Measurements from ENCODE around the gene ALOX12.
"Not testable (repeated sequence)": the region's sequence is repeated elsewhere in the genome, so short reads cannot be mapped to it uniquely, and the experiment has no call there.

ALOX12 gene

GRCh38 chr17:6995500-6996255, at the start of gene ALOX12:
ALOX12 (plus strand) TSS chr17:6996049; CDS start chr17:6996118, 69 bp downstream.
- DNase-seq: no peak

- no peak for DNase-seq
Observed at GRCh38 chr17:6947745-6948144, 48.1 kb upstream of the ALOX12 start.

DNA sequence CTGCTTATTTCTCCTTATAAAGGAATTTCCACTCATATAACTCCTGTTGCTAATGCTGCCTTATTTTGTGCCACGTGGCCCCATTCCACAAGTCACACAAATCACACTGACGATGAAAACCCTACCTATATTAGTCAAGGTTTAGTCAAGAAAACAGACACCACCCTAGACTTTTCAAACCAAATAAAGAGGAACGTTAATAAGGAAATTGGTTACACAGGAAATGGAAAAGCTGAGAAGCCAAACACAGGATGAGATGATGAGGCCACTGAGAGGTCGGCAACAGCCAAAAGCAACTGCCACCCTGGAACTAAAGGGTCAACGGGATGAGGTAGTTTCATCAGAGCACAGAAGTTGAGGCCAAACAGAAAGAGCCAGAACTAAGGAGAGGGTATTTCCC, 47.3 kb upstream of the ALOX12 start:
- peak; percentile 14 for DNase-seq

DNA sequence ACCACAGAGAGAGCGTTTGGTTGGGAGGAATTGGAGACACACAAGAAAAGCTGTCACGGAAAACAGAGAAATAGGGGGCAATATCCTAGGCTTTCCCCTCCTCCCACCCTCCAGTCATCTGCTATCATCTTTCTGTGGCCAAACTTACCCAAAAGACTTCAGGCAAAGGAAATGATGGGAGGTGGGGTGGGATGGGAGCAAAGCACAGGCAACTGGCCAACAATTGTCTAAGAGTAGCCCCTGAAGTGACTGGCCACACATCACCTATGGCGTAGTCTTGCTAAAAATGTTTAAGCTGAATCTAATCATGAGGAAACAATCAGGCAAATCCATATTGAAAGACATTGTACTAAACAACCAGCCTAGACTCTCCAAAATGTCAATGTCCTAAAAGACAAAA, 46.9 kb upstream of the ALOX12 start:
- DNase-seq: no peak

DNA sequence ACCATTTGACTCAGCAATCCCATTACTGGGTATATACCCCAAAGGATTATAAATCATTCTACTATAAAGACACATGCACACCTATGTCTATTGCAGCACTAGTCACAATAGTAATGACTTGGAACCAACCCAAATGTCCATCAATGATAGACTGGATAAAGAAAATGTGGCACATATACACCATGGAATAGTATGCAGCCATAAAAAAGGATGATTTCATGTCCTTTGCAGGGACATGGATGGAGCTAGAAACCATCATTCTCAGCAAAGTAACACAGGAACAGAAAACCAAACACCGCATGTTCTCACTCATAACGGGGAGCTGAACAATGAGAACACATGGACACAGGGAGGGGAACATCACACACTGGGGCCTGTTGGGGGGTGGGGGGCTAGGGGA, 44.9 kb upstream of the ALOX12 start:
- not testable (repeated sequence) for DNase-seq

GRCh38 chr17:6953689-6954088, 42.2 kb upstream of the ALOX12 start:
- DNase-seq: no peak

DNA sequence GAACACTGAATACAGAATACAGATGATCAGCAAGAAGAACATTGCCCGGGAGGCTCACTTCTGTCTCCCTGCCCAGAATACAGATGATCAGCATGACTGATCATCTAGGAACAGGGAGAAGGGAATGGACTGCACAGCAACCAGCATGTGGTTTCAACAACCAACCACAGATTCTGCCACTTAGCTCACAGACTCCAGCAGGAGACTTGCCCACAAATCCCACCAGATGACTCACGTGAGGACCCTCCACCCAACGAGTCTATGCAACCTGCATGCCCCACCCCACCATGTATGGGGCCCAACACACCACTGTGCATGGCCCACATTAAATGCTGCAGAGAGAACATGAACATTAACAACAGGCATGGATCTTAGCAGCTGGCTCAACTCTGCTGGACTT, 36.1 kb upstream of the ALOX12 start:
- no peak for DNase-seq

DNA sequence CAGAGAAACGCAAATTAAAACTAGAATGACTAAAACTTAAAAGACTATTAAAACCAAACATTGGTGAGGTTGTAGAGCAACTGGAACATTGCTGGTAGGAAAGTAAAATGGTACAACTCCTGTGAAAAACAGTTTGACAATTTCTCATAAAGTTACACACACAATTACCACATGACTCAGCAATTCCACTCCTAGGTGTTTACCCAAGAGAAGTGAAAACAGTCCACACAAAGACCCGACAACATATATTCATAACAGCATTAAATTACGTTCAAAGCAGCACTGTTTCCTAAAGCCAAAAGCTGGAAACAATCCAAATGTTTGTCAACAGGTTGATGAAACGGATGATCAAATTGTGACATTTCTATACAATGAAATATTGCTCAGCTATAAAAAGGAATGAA, 26.5 kb upstream of the ALOX12 start:
- peak; percentile 39 for DNase-seq

- no peak for DNase-seq
Observed at GRCh38 chr17:6970992-6971391, 24.9 kb upstream of the ALOX12 start.

GRCh38 chr17:6979440-6979839, 16.4 kb upstream of the ALOX12 start:
- not testable (repeated sequence) for DNase-seq

DNA sequence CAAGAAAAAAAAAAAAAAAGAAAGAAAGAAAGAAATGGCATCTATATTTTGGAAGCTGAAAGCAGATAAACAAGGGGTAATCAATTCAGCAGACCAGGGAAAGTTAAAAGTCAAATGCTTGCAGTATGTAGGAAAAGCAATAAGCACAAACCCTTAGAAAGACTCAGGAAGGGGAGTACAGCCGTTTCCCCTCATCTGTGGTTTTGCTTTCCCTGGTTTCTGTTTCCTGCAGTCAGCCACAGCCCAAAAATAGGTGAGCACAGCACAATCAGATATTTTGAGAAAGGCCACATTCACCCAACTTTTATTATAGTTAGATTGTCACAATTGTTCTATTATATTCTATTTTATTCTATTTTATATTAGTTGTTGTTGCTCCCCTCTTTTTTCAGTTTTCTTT, 14.4 kb upstream of the ALOX12 start:
- no peak for DNase-seq

GRCh38 chr17:6985266-6985665, 10.6 kb upstream of the ALOX12 start:
- DNase-seq: no peak

GRCh38 chr17:6986676-6987075, 9.2 kb upstream of the ALOX12 start:
- no peak for DNase-seq

DNA sequence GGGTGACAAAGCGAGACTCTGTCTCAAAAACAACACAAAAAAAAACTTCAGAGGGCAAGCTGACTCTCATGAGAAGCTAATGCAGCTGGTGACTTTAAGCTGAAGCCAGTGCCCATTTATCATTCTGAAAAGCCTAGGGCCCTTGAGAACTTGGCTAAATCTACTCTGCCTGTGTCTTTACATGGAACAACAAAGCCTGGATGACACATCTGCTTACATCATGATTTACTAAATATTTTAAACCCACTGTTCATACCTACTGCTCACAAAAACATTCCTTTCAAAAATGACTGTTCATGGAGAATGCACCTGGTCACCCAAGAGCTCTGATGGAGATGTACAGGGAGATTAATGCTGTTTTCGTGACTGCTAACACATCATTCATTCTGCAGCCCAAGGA, 6.1 kb upstream of the ALOX12 start:
- DNase-seq: no peak

GRCh38 chr17:6993613-6994056, 2.2 kb upstream of the ALOX12 start:
- DNase-seq: not testable (repeated sequence)

- no peak for DNase-seq
Observed at GRCh38 chr17:6994118-6994598, 1.7 kb upstream of the ALOX12 start.

- no peak for DNase-seq
Observed at GRCh38 chr17:6994666-6995256, 1.1 kb upstream of the ALOX12 start.

DNA sequence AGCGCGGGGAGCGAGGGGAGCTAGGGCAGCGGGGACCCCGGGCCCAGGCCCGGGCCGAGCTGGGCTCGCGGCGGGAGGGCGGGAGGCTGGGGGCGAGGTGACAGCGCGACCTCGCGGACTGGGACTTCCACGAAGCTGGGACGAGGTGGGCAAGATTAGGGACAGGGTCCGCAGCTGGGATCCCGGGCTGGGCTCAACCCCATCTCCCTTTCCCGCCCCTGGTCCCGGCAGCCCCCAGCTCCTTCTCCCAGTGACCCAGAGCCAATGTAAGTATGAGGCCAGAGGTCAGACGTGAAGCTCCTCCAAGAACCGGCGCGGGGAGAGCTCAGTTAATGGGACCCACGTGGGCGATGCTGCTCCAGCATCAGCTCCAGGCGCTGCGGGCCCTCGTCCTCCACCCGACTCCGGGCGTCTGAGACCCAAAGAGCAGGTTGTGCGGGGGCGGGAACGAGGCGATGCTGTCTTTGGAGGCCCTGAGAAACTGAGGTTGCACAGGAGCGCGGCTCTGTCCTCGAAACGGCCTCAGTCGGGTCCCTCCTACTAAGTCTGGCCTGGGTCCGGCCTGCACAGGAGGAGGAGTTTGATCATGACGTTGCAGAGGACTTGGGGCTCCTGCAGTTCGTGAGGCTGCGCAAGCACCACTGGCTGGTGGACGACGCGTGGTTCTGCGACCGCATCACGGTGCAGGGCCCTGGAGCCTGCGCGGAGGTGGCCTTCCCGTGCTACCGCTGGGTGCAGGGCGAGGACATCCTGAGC, 585 bp downstream of the ALOX12 start:
- DNase-seq: no peak

DNA sequence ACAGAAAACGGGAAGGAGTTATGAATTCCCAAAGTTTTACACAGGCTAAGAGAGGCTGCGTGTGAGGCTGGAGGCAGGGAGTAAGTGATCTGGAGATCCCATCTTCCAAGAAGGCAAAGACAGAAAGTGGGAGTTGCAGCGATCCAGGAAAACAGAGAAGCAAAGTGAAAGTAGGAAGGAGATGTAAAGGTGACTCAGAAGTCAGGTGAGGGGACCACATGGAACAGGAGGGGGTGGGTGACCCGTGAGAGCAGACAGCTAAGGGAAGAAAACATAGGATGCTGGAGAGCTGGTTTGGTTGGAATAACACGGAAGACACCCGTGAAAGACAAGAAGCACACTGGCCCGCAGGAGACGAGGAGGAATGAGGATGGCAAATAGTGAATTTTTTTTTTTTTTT, 1.3 kb downstream of the ALOX12 start:
- DNase-seq: no peak

DNA sequence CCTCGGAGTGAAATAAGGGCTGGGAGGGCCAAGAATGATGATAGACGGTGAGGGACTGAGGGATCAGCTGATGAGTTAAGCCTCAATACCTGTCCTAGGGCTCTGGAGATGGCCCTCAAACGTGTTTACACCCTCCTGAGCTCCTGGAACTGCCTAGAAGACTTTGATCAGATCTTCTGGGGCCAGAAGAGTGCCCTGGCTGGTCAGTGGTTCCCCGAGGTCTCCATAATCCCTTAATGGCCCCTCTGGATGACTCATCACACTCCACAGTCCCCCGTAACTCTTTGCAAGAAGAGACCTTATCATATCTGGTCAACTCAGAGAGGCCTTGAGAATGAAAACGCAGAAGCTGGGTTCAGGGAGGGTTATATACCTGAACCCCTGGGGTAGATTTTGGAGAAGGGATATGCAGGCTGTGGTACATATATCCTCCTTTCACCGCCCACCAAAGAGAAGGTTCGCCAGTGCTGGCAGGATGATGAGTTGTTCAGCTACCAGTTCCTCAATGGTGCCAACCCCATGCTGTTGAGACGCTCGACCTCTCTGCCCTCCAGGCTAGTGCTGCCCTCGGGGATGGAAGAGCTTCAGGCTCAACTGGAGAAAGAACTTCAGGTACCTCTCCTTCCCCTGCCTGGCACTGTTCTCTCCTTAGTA, 3.1 kb downstream of the ALOX12 start:
- DNase-seq: no peak

- DNase-seq: peak; percentile 50
Observed at GRCh38 chr17:7001318-7001961, 5.6 kb downstream of the ALOX12 start.

DNA sequence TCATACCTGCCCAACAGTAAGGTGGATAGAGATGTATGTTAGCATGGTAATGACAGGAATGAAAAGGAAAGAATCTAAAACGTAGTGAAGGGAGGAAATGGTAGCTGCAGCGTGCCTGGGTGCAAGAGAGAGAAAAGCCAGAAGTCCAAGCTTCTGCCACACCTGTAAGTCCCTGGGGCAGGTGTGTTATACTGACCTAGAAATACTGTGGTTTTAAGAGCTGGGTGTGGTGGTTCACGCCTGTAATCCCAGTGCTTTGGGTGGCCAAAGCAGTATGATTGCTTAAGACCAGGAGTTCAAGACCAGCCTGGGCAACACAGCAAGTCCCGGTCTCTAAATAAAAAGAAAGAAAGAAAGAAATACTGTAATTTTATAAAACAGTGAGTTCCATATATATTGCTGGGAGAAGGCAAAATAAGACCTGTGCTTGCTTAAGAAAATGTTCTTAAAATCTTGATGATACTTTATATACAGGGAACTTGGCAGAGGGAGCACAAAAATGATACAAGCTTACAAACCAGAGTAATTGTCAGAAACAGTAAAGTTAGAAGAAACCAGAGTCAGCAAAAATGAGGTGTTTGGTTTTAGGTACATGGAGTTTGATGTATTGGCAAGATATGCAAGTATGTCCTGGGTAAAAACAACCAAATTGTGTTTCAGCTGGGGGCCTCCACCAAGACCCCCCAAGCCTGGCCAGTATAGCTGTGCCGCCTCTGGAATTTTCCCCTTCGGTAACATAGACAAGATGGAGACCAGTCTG, 6.6 kb downstream of the ALOX12 start:
- DNase-seq: no peak
